D721Med (cell line): ENCODE measurements around the gene LMNB1.

Source experiments
- DNase-seq: peaks from one replicate; pipeline ENCODE4 v3.0.0; 2011; ENCODE audit warnings: low spot score; ENCODE audit not compliant: insufficient read length
- FAIRE-seq: peaks from 2 replicates; lab custom pipeline; 2011; peaks lifted over from hg19 to GRCh38; lab: Jason Lieb, UNC
- TF ChIP-seq, protein P1 (sequence below): IDR thresholded peaks from 2 replicates; pipeline ENCODE4 v1.5.1; 2012; ENCODE audit warnings: mild to moderate bottlenecking, control low read depth; ENCODE audit not compliant: insufficient read depth; ENCODE audit errors: missing control alignments

Gene LMNB1

DNA sequence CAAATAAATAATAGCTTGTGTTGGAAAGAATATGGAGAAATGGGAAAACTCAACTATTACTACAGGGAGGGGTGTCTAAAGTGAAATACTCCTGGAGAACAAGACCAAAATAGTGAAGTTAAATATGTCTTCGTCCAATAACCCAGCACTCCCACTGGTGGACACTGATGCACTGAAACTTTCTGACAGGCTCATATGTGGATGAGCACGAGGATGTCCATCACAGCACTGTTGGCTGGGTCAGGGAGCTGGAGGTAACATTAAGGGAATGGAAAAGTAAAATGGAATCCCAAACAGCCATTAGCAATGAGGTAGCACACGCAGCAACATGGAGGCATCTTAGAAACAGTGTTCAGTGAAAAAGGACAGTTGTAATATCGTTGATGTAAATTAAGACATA, 86.5 kb downstream of the LMNB1 start:
- TF ChIP-seq, protein P1, sequence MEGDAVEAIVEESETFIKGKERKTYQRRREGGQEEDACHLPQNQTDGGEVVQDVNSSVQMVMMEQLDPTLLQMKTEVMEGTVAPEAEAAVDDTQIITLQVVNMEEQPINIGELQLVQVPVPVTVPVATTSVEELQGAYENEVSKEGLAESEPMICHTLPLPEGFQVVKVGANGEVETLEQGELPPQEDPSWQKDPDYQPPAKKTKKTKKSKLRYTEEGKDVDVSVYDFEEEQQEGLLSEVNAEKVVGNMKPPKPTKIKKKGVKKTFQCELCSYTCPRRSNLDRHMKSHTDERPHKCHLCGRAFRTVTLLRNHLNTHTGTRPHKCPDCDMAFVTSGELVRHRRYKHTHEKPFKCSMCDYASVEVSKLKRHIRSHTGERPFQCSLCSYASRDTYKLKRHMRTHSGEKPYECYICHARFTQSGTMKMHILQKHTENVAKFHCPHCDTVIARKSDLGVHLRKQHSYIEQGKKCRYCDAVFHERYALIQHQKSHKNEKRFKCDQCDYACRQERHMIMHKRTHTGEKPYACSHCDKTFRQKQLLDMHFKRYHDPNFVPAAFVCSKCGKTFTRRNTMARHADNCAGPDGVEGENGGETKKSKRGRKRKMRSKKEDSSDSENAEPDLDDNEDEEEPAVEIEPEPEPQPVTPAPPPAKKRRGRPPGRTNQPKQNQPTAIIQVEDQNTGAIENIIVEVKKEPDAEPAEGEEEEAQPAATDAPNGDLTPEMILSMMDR: no peak
- DNase-seq (no peak), FAIRE-seq (no peak)

DNA sequence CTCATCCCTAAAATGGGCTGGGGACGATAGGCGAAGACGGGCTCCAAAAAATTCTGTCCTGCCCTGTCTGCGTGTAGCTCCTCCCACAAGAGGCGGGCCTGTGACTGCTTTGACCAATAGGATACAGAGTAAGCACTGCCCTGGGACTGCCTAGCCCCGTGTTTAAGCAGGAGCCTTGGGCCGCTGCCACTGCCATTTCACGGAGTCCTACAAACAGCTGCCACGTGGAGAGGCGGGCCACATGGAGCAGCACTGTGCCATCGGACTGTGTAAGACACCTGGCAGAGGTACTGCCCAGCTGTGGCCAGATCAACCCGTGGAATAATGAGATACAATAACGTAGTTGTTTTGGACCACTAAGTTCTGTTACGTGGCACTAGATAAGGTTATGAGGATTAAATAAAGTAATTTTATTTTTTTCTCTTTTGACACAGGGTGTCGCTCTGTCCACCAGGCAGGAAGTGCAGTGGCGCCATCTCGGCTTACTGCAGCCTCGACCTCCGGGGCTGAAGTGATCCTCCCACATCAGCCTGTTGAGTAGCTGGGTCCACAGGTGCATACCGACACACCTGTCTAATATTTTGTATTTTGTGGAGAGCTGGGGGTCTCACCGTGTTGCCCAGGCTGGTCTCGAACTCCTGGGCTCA, 87.2 kb downstream of the LMNB1 start:
- FAIRE-seq (no peak), DNase-seq (no peak)
- TF ChIP-seq, protein P1: no peak

DNA sequence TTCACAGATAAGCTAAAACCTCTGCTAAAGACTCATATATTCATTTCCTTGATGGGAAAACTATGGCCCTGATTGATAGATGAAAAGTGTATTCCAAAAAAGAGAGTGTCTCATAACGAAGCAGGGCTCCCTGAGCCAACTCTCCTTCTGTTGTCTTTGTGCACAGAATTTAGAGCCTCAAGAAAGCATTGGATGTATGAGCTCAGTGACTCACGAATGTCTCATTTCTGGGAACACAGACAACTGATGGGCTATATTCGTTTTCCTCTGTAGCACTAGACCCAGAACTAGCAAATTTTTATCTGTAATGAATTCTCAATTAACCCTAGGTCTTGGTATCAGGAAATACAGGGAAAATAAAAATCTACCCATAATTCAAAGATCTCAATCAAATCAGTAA, 88.4 kb downstream of the LMNB1 start:
- DNase-seq: no peak
- no peak for FAIRE-seq
- TF ChIP-seq, protein P1: no peak

DNA sequence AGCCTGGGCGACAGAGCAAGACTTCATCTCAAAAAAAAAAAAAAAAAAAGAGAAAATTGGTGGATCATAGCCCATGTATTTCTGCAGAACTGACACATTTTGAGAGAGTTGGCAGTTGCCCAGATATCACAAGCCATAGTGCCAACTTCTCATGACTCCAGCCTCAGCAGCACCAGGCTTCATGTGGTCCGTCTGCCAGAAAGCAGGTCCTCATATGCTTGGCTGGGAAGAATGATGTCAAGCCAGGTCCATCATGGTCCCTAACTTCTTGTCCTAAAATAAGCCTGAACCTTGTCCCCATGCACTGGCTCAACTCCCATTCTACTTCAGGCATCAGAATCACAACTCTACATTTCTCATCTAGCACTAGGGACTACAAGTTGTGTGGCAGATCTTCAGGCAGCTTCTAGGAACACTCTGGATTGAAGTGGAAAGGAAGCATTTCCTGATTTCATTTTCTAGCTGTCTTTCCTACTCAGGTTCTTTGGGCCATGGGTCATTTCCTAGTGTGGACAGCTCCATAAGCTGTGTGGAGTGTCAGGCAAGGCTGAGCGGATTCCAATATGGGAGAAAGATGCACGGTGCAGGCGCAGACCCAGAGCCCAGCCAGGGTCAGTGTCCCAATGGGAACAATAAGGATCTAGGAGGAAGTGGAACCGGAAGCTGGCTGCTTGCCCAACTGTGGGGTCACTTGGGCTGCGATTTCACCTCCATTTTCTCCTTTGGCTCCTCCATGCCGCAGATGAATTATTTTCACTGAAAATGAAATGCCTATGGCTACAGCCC, 90.1 kb downstream of the LMNB1 start:
- no peak for DNase-seq
- TF ChIP-seq, protein P1: no peak
- FAIRE-seq: no peak

DNA sequence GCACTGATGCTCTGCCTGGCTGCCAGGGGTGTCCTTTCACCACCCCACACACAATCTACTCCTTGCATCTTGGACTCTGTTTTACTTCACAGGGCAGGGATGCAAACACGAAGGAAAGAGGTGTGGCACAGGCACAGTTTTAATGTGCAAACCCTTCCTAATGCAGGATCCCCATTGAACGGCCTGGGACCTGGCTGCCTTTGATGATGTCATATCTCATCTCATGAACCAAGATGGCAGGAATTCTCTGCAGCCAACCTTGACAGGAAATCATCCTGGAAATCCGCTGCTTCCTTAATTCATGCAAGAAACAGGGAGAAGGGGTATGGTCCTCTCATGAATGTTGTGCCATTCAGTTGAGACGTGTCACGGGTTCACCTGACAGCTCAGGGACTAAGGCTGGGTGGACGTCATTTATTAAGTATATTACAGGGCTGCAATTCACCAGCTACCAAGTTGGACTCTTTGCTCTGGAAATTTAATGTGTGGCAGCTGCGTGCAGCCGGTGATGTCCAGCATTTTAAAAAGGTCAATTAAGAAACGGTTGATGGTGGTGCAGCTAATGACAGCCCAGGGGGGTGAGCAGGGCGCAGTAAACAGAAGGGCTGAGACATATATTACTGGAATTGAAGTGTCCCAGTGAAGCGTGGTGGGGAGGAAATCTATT, 91.5 kb downstream of the LMNB1 start:
- FAIRE-seq (no peak), DNase-seq (no peak)
- TF ChIP-seq, protein P1: no peak

DNA sequence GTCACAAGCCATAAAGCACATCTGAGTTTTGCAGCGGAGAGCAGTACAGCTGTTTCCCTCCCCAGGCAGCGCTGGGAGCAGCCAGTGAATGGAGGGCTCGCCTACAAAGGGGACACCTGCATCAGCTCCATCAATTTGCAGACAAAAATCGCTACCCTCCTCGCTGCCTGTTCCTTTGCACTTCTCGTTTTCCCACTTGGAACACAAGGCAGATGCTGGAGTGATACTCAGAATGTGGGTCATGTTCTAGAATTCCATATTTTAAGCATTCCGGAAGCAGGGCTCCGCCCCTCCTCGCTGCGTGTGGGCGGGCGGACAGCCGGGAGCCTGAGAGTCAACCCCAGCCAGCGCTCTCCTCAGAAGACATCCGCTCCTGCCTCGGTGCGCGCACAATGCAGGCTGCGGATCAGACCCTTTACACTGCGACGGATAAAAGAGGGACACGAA, 92.1 kb downstream of the LMNB1 start:
- FAIRE-seq (no peak), DNase-seq (no peak)
- TF ChIP-seq, protein P1: no peak
